Tibial nerve (tissue), 4 donors: ENCODE data around the gene LRSAM1. TPM values are rescaled to one million over a fixed set of nuclear protein-coding genes. Genes with fewer than 3 reads are reported as not detected.
A peak's percentile ranks its signal among the peaks of the same experiment; 100 is the strongest.

Source experiments
- DNase-seq, 2 donors: peaks; one replicate each; pipeline ENCODE4 v3.0.0-alpha.2; 2019; ENCODE audit warnings: low spot score in 2 of 2
- H3K27ac ChIP-seq, 4 donors: fragments of 200-600 bp; sonication (generic) in 3 of 4; one replicate each; pipeline ENCODE4 v1.5.1; 2017 to 2019; ENCODE audit warnings: mild to moderate bottlenecking in 1 of 4
- H3K27me3 ChIP-seq, 2 donors: fragments of 200-600 bp; sonication (generic) in 1 of 2; one replicate each; pipeline versions ENCODE4 v1.5.1 to v1.6.0; 2017 to 2019
- H3K36me3 ChIP-seq, 3 donors: fragments of 200-600 bp; sonication (generic); one replicate each; pipeline ENCODE4 v1.5.1; 2018 to 2019
- H3K4me1 ChIP-seq, 4 donors: fragments of 200-600 bp; sonication (generic) in 3 of 4; one replicate each; pipeline ENCODE4 v1.5.1; 2017 to 2019
- H3K4me3 ChIP-seq, 4 donors: fragments of 200-600 bp; sonication (generic) in 3 of 4; one replicate each; pipeline ENCODE4 v1.5.1; 2017 to 2019; ENCODE audit warnings: mild to moderate bottlenecking in 1 of 4, moderate library complexity in 1 of 4
- H3K9me3 ChIP-seq, 4 donors: fragments of 200-600 bp; sonication (generic) in 3 of 4; one replicate each; pipeline ENCODE4 v1.5.1; 2017 to 2019
- CTCF ChIP-seq, 5 experiments: fragments of 200-600 bp in 3 of 5; fragments of 450-650 bp in 2 of 5; sonication (generic) in 3 of 5; IDR thresholded peaks; one replicate each; pipeline ENCODE4 v1.5.1; 2016 to 2019; ENCODE audit warnings: antibody characterized with exemption in 5 of 5, mild to moderate bottlenecking in 3 of 5, moderate library complexity in 2 of 5
- EP300 ChIP-seq, 2 donors: sonication (generic); formaldehyde crosslinking; IDR thresholded peaks; one replicate each; pipeline ENCODE4 v1.6.1; 2017; ENCODE audit warnings: antibody characterized with exemption in 2 of 2, mild to moderate bottlenecking in 1 of 2
- POLR2A ChIP-seq, 2 donors: fragments of 450-650 bp; IDR thresholded peaks; one replicate each; pipeline ENCODE4 v1.6.1; 2017; ENCODE audit warnings: antibody characterized with exemption in 2 of 2, mild to moderate bottlenecking in 2 of 2, moderate library complexity in 2 of 2
- WGBS, 2 donors: methylation state at CpG; one replicate each; pipeline ENCODE4 v1.1.5; 2018; 5-methylcytosine and 5-hydroxymethylcytosine counted together
- total RNA-seq, 4 donors: library from RNA; depleted of rRNA; stranded (reverse); fragments of >200 nt; gene quantifications; one replicate each; pipeline ENCODE4 v1.1.0, GENCODE V29; 2016

Gene LRSAM1
- total RNA-seq, 4 donors from 2014 or later = 18.8 to 44.1 (median 28.3) TPM

DNA sequence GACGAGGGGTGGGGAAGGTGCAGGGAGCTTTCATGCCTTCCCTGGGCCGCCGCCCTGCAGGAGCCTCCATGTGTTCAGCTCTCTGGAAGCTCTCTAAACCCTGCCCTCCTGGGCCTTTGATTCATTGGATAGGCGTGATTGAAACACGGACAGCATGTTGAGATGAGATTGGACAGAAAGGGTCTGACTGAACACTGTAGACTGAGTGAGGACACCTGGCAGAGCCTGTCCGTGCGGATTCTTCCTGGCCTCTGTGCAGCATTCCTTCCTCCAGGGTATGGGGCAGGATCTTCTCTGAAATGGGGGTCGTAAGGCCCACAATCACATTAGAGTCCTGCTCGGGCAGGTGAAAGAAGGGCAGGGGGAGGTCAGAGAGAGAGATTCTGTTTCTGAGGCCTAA, 12.9 kb upstream of the LRSAM1 start:
- Histone ChIP-seq H3K27ac (no peak overlapping the region), H3K36me3 (peaks cover 4 to 100% (median 27%) of the 10 kb centered on the region in 3 donors), H3K27me3 (no peaks in the 10 kb centered on the region), H3K9me3 (no peaks in the 10 kb centered on the region), H3K4me1 (no peaks in the 10 kb centered on the region), H3K4me3 (no peak overlapping the region)
- TF ChIP-seq POLR2A (IDR thresholded peaks at IDR 0.05) (no peak), CTCF (IDR thresholded peaks at IDR 0.05) (no peak), EP300 (IDR thresholded peaks at IDR 0.05) (no peak)
- no peak for DNase-seq
- WGBS, 2 donors = 85 to 94% methylated on average over 9 of the region's 9 CpGs

DNA sequence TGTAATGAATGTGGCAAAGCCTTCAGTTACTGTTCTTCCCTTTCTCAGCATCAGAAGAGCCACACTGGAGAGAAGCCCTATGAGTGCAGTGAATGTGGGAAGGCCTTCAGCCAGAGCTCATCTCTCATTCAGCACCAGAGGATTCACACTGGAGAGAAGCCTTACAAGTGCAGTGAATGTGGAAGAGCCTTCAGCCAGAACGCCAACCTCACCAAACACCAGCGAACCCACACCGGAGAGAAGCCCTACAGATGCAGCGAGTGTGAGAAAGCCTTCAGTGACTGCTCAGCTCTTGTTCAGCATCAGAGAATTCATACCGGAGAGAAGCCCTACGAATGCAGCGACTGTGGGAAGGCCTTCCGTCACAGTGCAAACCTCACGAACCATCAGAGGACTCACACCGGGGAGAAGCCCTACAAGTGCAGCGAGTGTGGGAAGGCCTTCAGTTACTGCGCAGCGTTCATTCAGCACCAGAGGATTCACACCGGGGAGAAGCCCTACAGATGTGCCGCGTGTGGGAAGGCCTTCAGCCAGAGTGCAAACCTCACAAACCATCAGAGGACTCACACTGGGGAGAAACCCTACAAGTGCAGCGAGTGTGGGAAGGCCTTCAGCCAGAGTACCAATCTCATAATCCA, 6.9 kb upstream of the LRSAM1 start:
- H3K36me3 ChIP-seq = peaks cover 4 to 100% (median 13%) of the 10 kb centered on the region in 3 donors

GRCh38 chr9:127444921-127445850, 6.1 kb upstream of the LRSAM1 start:
- Histone ChIP-seq H3K9me3 (no peaks in the 10 kb centered on the region), H3K4me1 (peaks cover 0 to 18% (median 12%) of the 10 kb centered on the region in 4 donors), H3K4me3 (no peak overlapping the region), H3K27me3 (no peaks in the 10 kb centered on the region), H3K36me3 (peaks cover 4 to 99% (median 18%) of the 10 kb centered on the region in 3 donors), H3K27ac (no peak overlapping the region)
- TF ChIP-seq POLR2A (IDR thresholded peaks at IDR 0.05) = no peak
- peak in 1 of 2 donors; percentile 59 for TF ChIP-seq EP300 (IDR thresholded peaks at IDR 0.05)
- TF ChIP-seq CTCF (IDR thresholded peaks at IDR 0.05) = no peak
- whole genome bisulfite sequencing, 2 donors = 94% methylated on average over 15 of the region's 15 CpGs
- DNase-seq = peak in 1 of 2 donors; percentile 48

More for the DNA sequence above, 6.9 kb upstream of the LRSAM1 start:
- TF ChIP-seq EP300 (IDR thresholded peaks at IDR 0.05) = no peak
- TF ChIP-seq CTCF (IDR thresholded peaks at IDR 0.05) = no peak
- Histone ChIP-seq H3K27ac (no peak overlapping the region), H3K4me3 (no peak overlapping the region), H3K9me3 (no peaks in the 10 kb centered on the region), H3K4me1 (peaks cover 0 to 11% (median 4%) of the 10 kb centered on the region in 4 donors), H3K27me3 (no peaks in the 10 kb centered on the region)
- WGBS, 2 donors = 92 to 95% methylated on average over 17 of the region's 17 CpGs
- DNase-seq = no peak

GRCh38 chr9:127445851-127446712, 5.2 kb upstream of the LRSAM1 start:
- Histone ChIP-seq H3K36me3 (peaks cover 3 to 90% (median 18%) of the 10 kb centered on the region in 3 donors), H3K27ac (no peak overlapping the region)

More at GRCh38 chr9:127445851-127446712, 5.2 kb upstream of the LRSAM1 start:
- Histone ChIP-seq H3K9me3 (no peaks in the 10 kb centered on the region), H3K4me1 (peaks cover 0 to 22% (median 15%) of the 10 kb centered on the region in 4 donors), H3K4me3 (no peak overlapping the region), H3K27me3 (no peaks in the 10 kb centered on the region)
- no peak for DNase-seq
- TF ChIP-seq POLR2A (IDR thresholded peaks at IDR 0.05) (no peak), EP300 (IDR thresholded peaks at IDR 0.05) (no peak), CTCF (IDR thresholded peaks at IDR 0.05) (no peak)
- 79 to 88% methylated on average over 4 of the region's 4 CpGs for WGBS, 2 donors
